Measurements from ENCODE around the gene C1orf232. TPM values are rescaled to one million over a fixed set of nuclear protein-coding genes. Genes with fewer than 3 reads are reported as not detected.

The C1orf232 gene
- total RNA-seq (2013): not detected
- polyA plus RNA-seq (not detected), polyA minus RNA-seq (not detected in 2 replicates), total RNA-seq (0 to 0.35 (median 0) reads per million in 11 experiments)

DNA sequence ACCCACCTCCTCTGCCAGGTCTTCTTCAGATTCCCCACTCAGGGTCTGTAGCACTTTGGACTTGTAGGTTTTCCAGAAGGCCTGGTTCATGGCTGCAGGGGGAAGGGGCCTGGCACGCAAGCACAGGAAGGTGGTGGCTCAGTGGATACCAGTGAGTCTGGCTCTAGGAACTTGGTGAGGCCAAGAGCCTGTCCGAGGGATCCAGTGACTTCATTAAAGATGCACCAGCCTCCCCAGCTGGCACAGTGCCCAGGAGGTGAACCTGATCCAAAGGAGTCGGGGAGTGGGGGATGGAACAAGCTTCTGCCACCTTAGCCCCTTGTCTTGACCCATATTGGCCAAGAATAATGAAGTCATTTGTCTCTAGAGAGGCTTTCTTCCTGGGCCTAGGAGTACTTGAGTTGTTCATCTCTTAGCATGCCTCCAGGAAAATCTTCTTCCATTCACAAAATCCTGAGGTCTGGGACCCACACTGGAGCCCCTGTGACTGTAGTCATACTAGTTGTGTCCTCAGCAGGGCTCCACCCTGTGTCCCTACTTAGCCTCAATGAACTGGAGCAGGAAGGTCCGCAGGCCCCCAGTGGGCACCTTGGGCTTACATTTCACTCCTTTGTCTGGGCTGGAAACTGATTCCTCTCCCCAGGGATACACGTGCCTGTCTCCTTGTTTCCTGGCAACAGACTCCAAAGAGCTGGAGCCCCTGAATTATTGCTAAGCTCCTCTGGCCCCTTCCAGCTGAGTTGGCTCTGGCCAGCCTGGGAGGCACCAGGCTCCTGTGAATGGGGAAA, at the start of gene C1orf232:
TSS of gene C1orf232 (minus strand) at position 554 of the 788 bp plus-strand sequence. CDS start at position 90, 464 bp downstream.
- 94% methylated on average over 4 of the region's 5 CpGs for WGBS (ENCODE audit: insufficient coverage)
- no peak for DNase-seq
- Histone ChIP-seq H3K4me1 (ENCODE audit: control insufficient read depth in 1 of 2, insufficient read depth in 2 of 2, low read length in 2 of 2) (peaks cover 23 to 31% of the 10 kb centered on the region in 2 donors), H3K79me2 (ENCODE audit: insufficient read depth, low read length) (peaks cover 12% of the 10 kb centered on the region), H3K4me3 (replicated peaks in 1 of 3; ENCODE audit: low read depth in 2 of 3, low read length in 3 of 3) (peak within 1 kb of the TSS; percentile 59 to 93 (median 68)), H2AFZ (ENCODE audit: insufficient read depth, low read depth, low read length, poor library complexity, severe bottlenecking) (peak within 1 kb of the TSS; percentile 99), H3K9me3 (replicated peaks in 1 of 2; ENCODE audit: control insufficient read depth in 1 of 2, insufficient read depth in 1 of 2, low read length in 2 of 2) (no peaks in the 10 kb centered on the region), H3K27me3 (ENCODE audit: control insufficient read depth in 2 of 2, insufficient read depth in 2 of 2, low read length in 2 of 2) (peaks cover 2 to 17% of the 10 kb centered on the region in 2 donors), H3K27ac (ENCODE audit: low read depth in 1 of 2, low read length in 2 of 2) (peak within 1 kb of the TSS in 1 of 2 donors; percentile 81), H3K9ac (ENCODE audit: insufficient read depth, low read length, poor library complexity, severe bottlenecking) (peak within 1 kb of the TSS; percentile 81), H3K4me2 (replicated peaks; ENCODE audit: extremely low read depth, low read length, poor library complexity, severe bottlenecking) (peak within 1 kb of the TSS; percentile 95), H4K20me1 (ENCODE audit: insufficient read depth, low read length) (no peaks in the 10 kb centered on the region), H3K36me3 (replicated peaks in 1 of 2; ENCODE audit: control insufficient read depth in 1 of 2, insufficient read depth in 2 of 2, low read length in 2 of 2) (no peaks in the 10 kb centered on the region)
- Mint-ChIP-seq H3K4me3 (peak within 1 kb of the TSS; percentile 89 to 90), H3K27me3 (ENCODE audit: low read depth in 3 of 3) (peaks cover 13 to 23% (median 21%) of the 10 kb centered on the region in 3 donors), H3K4me1 (peaks cover 22% of the 10 kb centered on the region), H3K27ac (peak within 1 kb of the TSS; percentile 59 to 94 (median 88)), H3K9me3 (peaks cover 0 to 3% (median 0%) of the 10 kb centered on the region in 7 donors), H3K36me3 (peaks cover 0 to 3% of the 10 kb centered on the region in 2 donors)
- intact Hi-C loops (cut with micrococcal nuclease): loop anchor here (2.0 to 5.0 kb wide), 3 partner anchors 64 to 154 kb away; partner anchors contain the start of gene CEP85 (in 1 of the 2)
- TF ChIP-seq, protein P1, sequence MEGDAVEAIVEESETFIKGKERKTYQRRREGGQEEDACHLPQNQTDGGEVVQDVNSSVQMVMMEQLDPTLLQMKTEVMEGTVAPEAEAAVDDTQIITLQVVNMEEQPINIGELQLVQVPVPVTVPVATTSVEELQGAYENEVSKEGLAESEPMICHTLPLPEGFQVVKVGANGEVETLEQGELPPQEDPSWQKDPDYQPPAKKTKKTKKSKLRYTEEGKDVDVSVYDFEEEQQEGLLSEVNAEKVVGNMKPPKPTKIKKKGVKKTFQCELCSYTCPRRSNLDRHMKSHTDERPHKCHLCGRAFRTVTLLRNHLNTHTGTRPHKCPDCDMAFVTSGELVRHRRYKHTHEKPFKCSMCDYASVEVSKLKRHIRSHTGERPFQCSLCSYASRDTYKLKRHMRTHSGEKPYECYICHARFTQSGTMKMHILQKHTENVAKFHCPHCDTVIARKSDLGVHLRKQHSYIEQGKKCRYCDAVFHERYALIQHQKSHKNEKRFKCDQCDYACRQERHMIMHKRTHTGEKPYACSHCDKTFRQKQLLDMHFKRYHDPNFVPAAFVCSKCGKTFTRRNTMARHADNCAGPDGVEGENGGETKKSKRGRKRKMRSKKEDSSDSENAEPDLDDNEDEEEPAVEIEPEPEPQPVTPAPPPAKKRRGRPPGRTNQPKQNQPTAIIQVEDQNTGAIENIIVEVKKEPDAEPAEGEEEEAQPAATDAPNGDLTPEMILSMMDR (IDR thresholded peaks at IDR 0.05): no peak

DNA sequence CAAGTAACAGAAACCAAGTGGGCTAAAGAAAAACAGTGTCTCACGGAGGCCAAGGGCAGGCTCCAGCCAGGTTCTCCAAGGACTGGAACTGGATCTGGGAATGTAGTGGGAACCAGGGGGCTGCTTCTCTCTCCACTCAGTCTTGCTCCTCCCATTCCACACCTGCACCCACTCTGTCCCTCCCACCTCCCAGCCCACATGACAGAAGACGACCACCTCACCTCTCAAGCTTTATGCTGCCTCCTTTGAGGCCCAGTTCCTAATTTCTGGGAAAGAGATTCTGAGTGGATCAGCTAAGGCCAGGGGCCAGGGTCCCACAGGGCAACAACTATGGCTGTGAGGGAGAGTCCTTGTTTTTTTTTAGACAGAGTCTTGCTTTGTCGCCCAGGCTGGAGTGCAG, 46.5 kb upstream of the C1orf232 start:
- Histone ChIP-seq H3K27ac (ENCODE audit: low read depth in 1 of 2, low read length in 2 of 2) (no peak overlapping the region), H3K4me3 (replicated peaks in 1 of 3; ENCODE audit: low read depth in 2 of 3, low read length in 3 of 3) (no peak overlapping the region), H3K4me2 (replicated peaks; ENCODE audit: extremely low read depth, low read length, poor library complexity, severe bottlenecking) (no peak overlapping the region), H3K9me3 (replicated peaks in 1 of 2; ENCODE audit: control insufficient read depth in 1 of 2, insufficient read depth in 1 of 2, low read length in 2 of 2) (no peaks in the 10 kb centered on the region), H3K36me3 (replicated peaks in 1 of 2; ENCODE audit: control insufficient read depth in 1 of 2, insufficient read depth in 2 of 2, low read length in 2 of 2) (no peaks in the 10 kb centered on the region), H4K20me1 (ENCODE audit: insufficient read depth, low read length) (no peaks in the 10 kb centered on the region), H3K79me2 (ENCODE audit: insufficient read depth, low read length) (no peaks in the 10 kb centered on the region), H2AFZ (ENCODE audit: insufficient read depth, low read depth, low read length, poor library complexity, severe bottlenecking) (no peak overlapping the region), H3K4me1 (ENCODE audit: control insufficient read depth in 1 of 2, insufficient read depth in 2 of 2, low read length in 2 of 2) (no peaks in the 10 kb centered on the region), H3K27me3 (ENCODE audit: control insufficient read depth in 2 of 2, insufficient read depth in 2 of 2, low read length in 2 of 2) (no peaks in the 10 kb centered on the region), H3K9ac (ENCODE audit: insufficient read depth, low read length, poor library complexity, severe bottlenecking) (no peak overlapping the region)
- Mint-ChIP-seq H3K4me3 (no peak overlapping the region), H3K27ac (no peak overlapping the region), H3K4me1 (peaks cover 2% of the 10 kb centered on the region), H3K27me3 (ENCODE audit: low read depth in 3 of 3) (peaks cover 5 to 13% (median 6%) of the 10 kb centered on the region in 3 donors), H3K36me3 (no peaks in the 10 kb centered on the region), H3K9me3 (no peaks in the 10 kb centered on the region)
- no CpG with 5 or more reads among the region's 3 CpGs for WGBS (ENCODE audit: insufficient coverage)
- intact Hi-C loops (cut with micrococcal nuclease): no loop called here
- DNase-seq: no peak
- TF ChIP-seq, protein P1 (IDR thresholded peaks at IDR 0.05): no peak
